GM23338 (cell line): ENCODE data around the gene BRSK2. TPM values are rescaled to one million over a fixed set of nuclear protein-coding genes. Genes with fewer than 3 reads are reported as not detected.

Experiments used
- ATAC-seq: fragments of 200-7000 bp; cut with Tn5 transposase; 3 replicates; pipeline ENCODE4 v1.9.1; 2020
- DNase-seq: peaks from one replicate; pipeline ENCODE4 v3.0.0-alpha.2; 2015; ENCODE audit warnings: low spot score
- H2AFZ ChIP-seq: fragments of 200-600 bp; sonication (generic); 2 replicates; pipeline ENCODE4 v1.8.0; 2016; ENCODE audit warnings: antibody characterized with exemption, mild to moderate bottlenecking, moderate library complexity
- H3F3A ChIP-seq: fragments of 200-600 bp; sonication (generic); replicated peaks from 2 replicates; pipeline ENCODE4 v1.8.0; 2017; ENCODE audit warnings: antibody characterized with exemption, mixed run types, low read depth
- H3K27ac ChIP-seq: fragments of 200-600 bp; sonication (generic); 2 replicates; pipeline ENCODE4 v1.6.1; 2016; ENCODE audit warnings: low read depth
- H3K27me3 ChIP-seq: fragments of 200-600 bp; sonication (generic); 2 replicates; pipeline ENCODE4 v1.8.0; 2016; ENCODE audit warnings: mild to moderate bottlenecking, mixed run types, moderate library complexity; ENCODE audit not compliant: insufficient read depth
- H3K36me3 ChIP-seq: fragments of 200-600 bp; sonication (generic); 2 replicates; pipeline ENCODE4 v1.8.0; 2016; ENCODE audit warnings: mild to moderate bottlenecking; ENCODE audit not compliant: insufficient read depth
- H3K4me1 ChIP-seq: fragments of 200-600 bp; sonication (generic); 2 replicates; pipeline ENCODE4 v1.8.0; 2016; ENCODE audit warnings: mild to moderate bottlenecking, moderate library complexity; ENCODE audit not compliant: insufficient read depth
- H3K4me2 ChIP-seq: fragments of 200-600 bp; sonication (generic); 2 replicates; pipeline ENCODE4 v1.7.1; 2017; ENCODE audit warnings: mixed run types
- H3K4me3 ChIP-seq: fragments of 200-600 bp; sonication (generic); 2 replicates; pipeline ENCODE4 v1.6.1; 2016; ENCODE audit warnings: mixed run types
- H3K79me2 ChIP-seq: fragments of 200-600 bp; sonication (generic); replicated peaks from 2 replicates; pipeline ENCODE4 v1.8.0; 2017; ENCODE audit warnings: mild to moderate bottlenecking; ENCODE audit not compliant: insufficient read depth
- H3K9me2 ChIP-seq: fragments of 200-600 bp; sonication (generic); 2 replicates; pipeline ENCODE4 v1.8.0; 2017; ENCODE audit not compliant: insufficient read depth
- H4K20me1 ChIP-seq: fragments of 200-600 bp; sonication (generic); replicated peaks from 2 replicates; pipeline ENCODE4 v1.8.0; 2017; ENCODE audit warnings: mild to moderate bottlenecking; ENCODE audit not compliant: insufficient read depth
- H3K27ac Mint-ChIP-seq: 2 replicates; pipeline ENCODE4 v1.8.0; 2020; ENCODE audit warnings: inconsistent platforms, mild to moderate bottlenecking, moderate library complexity, mixed read lengths
- H3K27me3 Mint-ChIP-seq: 3 replicates; pipeline ENCODE4 v1.8.0; 2022; ENCODE audit warnings: low read depth, mild to moderate bottlenecking, moderate library complexity, mixed read lengths, inconsistent platforms; ENCODE audit not compliant: insufficient read depth, poor library complexity
- H3K36me3 Mint-ChIP-seq: 3 replicates; pipeline ENCODE4 v1.8.0; 2021; ENCODE audit warnings: low read depth, mild to moderate bottlenecking, inconsistent platforms, moderate library complexity, mixed read lengths
- H3K4me1 Mint-ChIP-seq: 3 replicates; pipeline ENCODE4 v1.8.0; 2020; ENCODE audit warnings: mild to moderate bottlenecking, inconsistent platforms, mixed read lengths
- H3K4me3 Mint-ChIP-seq: 3 replicates; pipeline ENCODE4 v1.8.0; 2021; ENCODE audit warnings: moderate library complexity, mild to moderate bottlenecking, inconsistent platforms, mixed read lengths
- H3K9me3 Mint-ChIP-seq: 3 replicates; pipeline ENCODE4 v1.8.0; 2020; ENCODE audit warnings: moderate library complexity, mild to moderate bottlenecking, inconsistent platforms, mixed read lengths
- JUNB ChIP-seq: IDR thresholded peaks from one replicate; pipeline ENCODE4 v1.6.1; 2016; ENCODE audit warnings: antibody characterized with exemption; ENCODE audit not compliant: unreplicated experiment
- NANOG ChIP-seq: IDR thresholded peaks from 2 replicates; pipeline ENCODE4 v1.6.1; 2016; ENCODE audit warnings: antibody characterized with exemption, borderline replicate concordance
- POLR2AphosphoS5 ChIP-seq: IDR thresholded peaks from 2 replicates; pipeline ENCODE4 v1.6.1; 2016; ENCODE audit warnings: antibody characterized with exemption, low read depth
- STAT1 ChIP-seq: IDR thresholded peaks from one replicate; pipeline ENCODE4 v1.6.1; 2016; ENCODE audit warnings: antibody characterized with exemption; ENCODE audit not compliant: unreplicated experiment
- ZNF114 ChIP-seq: fragments of 250-450 bp; sonication (Bioruptor Pico); IDR thresholded peaks from 2 replicates; pipeline ENCODE4 v1.5.0; 2020; ENCODE audit warnings: mild to moderate bottlenecking, moderate library complexity
- ZNF331 ChIP-seq: fragments of 250-450 bp; sonication (Bioruptor Pico); IDR thresholded peaks from 2 replicates; pipeline ENCODE4 v1.5.0; 2020; ENCODE audit warnings: low read depth, mild to moderate bottlenecking, moderate library complexity
- polyA plus RNA-seq: library from polyadenylated mRNA; unstranded; fragments of >200 nt; fragmentation: Nextera tagmentation; extraction: Ambion mirVana; gene quantifications from 2 replicates; pipeline ENCODE4 v1.2.1, GENCODE V29; 2016
- total RNA-seq: library from RNA; depleted of rRNA; stranded (reverse); fragments of >200 nt; shearing (Covaris generic); gene quantifications from 2 replicates; pipeline ENCODE4 v1.2.3, GENCODE V29; 2014
- TF ChIP-seq, protein P1 (sequence below), 2 experiments: fragments of 200-600 bp in 1 of 2; sonication (generic) in 1 of 2; conservative IDR thresholded peaks; 2 replicates each; pipeline versions ENCODE4 v1.5.1 to v1.6.1; 2016 to 2017; ENCODE audit warnings: antibody characterized with exemption in 2 of 2, low read depth in 2 of 2, mild to moderate bottlenecking in 2 of 2, moderate library complexity in 1 of 2
- TF ChIP-seq, protein P2 (sequence below): IDR thresholded peaks from one replicate; pipeline ENCODE4 v1.6.1; 2018; ENCODE audit warnings: antibody characterized with exemption; ENCODE audit not compliant: unreplicated experiment

Gene BRSK2
- total and polyA plus RNA-seq, 2 experiments from 2014 or later: 7.2 to 20.3 TPM

DNA sequence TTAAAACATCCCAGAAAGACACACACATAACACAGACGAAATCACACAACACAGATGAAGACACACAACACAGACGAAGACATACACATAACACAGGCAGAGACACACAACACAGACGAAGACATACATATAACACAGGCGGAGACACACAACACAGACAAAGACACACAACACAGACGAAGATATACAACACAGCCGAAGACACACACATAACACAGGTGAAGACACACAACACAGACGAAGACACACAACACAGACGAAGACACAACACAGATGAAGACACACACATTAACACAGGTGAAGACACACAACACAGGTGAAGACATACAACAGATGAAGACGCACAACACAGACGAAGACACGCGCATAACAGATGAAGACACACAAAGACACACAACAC lies 101.6 kb downstream of the BRSK2 start (continued):
- TF ChIP-seq, protein P1, sequence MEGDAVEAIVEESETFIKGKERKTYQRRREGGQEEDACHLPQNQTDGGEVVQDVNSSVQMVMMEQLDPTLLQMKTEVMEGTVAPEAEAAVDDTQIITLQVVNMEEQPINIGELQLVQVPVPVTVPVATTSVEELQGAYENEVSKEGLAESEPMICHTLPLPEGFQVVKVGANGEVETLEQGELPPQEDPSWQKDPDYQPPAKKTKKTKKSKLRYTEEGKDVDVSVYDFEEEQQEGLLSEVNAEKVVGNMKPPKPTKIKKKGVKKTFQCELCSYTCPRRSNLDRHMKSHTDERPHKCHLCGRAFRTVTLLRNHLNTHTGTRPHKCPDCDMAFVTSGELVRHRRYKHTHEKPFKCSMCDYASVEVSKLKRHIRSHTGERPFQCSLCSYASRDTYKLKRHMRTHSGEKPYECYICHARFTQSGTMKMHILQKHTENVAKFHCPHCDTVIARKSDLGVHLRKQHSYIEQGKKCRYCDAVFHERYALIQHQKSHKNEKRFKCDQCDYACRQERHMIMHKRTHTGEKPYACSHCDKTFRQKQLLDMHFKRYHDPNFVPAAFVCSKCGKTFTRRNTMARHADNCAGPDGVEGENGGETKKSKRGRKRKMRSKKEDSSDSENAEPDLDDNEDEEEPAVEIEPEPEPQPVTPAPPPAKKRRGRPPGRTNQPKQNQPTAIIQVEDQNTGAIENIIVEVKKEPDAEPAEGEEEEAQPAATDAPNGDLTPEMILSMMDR (conservative IDR thresholded peaks at IDR 0.05; ENCODE audit: low read depth in 2 of 2): no peak
- no peak for TF ChIP-seq POLR2AphosphoS5
- TF ChIP-seq NANOG: no peak
- TF ChIP-seq ZNF114 (CRISPR knock-in tag): no peak
- TF ChIP-seq, protein P2, sequence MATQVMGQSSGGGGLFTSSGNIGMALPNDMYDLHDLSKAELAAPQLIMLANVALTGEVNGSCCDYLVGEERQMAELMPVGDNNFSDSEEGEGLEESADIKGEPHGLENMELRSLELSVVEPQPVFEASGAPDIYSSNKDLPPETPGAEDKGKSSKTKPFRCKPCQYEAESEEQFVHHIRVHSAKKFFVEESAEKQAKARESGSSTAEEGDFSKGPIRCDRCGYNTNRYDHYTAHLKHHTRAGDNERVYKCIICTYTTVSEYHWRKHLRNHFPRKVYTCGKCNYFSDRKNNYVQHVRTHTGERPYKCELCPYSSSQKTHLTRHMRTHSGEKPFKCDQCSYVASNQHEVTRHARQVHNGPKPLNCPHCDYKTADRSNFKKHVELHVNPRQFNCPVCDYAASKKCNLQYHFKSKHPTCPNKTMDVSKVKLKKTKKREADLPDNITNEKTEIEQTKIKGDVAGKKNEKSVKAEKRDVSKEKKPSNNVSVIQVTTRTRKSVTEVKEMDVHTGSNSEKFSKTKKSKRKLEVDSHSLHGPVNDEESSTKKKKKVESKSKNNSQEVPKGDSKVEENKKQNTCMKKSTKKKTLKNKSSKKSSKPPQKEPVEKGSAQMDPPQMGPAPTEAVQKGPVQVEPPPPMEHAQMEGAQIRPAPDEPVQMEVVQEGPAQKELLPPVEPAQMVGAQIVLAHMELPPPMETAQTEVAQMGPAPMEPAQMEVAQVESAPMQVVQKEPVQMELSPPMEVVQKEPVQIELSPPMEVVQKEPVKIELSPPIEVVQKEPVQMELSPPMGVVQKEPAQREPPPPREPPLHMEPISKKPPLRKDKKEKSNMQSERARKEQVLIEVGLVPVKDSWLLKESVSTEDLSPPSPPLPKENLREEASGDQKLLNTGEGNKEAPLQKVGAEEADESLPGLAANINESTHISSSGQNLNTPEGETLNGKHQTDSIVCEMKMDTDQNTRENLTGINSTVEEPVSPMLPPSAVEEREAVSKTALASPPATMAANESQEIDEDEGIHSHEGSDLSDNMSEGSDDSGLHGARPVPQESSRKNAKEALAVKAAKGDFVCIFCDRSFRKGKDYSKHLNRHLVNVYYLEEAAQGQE: no peak
- no peak for TF ChIP-seq JUNB
- TF ChIP-seq STAT1: no peak

DNA sequence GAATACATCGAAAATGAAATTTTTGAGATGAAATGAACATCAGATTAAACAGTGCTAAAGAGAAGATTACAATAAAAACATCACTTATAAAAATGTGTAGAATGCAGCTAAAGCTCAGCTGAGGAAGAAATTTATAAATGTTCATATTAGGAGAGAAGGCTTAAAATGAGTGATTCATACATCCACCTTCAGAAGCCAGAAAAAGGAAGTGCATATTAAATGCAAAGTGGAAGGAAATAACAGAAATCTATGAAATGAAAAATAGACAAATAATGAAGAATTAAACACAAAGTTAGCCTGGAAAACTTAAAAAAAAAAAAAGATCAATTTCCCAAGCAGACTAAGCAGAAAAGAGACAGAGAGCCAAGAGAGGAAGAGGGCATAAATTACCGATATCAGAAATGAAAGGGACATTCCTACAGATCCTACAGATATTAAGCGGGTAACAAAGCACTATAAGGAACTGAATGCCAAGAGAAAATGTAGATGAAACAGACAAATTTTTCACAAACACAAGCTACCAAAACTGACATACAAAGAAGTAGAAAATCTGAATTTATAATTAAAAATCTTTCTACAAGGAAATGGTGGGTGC lies 104.0 kb downstream of the BRSK2 start:
- Histone ChIP-seq H3K27me3 (no peaks in the 10 kb centered on the region), H3K4me1 (no peaks in the 10 kb centered on the region), H3K4me3 (no peak overlapping the region), H2AFZ (no peak overlapping the region), H3K36me3 (no peaks in the 10 kb centered on the region), H3K27ac (no peak overlapping the region), H3K79me2 (peaks cover 74% of the 10 kb centered on the region), H3K4me2 (no peak overlapping the region), H4K20me1 (peaks cover 16% of the 10 kb centered on the region), H3F3A (no peaks in the 10 kb centered on the region), H3K9me2 (no peaks in the 10 kb centered on the region)
- no peak for TF ChIP-seq NANOG
- DNase-seq (no peak), ATAC-seq (no peak)
- H3K27me3 Mint-ChIP-seq: peaks cover 4% of the 10 kb centered on the region
- H3K36me3 Mint-ChIP-seq: peaks cover under 1% of the 10 kb centered on the region; the same call in 2 of the 3 replicates
- peaks cover 4% of the 10 kb centered on the region; the same call in 1 of the 3 replicates for H3K9me3 Mint-ChIP-seq
- peaks cover 12% of the 10 kb centered on the region for H3K4me1 Mint-ChIP-seq
- no peak overlapping the region for H3K27ac Mint-ChIP-seq
- H3K4me3 Mint-ChIP-seq: no peak overlapping the region

DNA sequence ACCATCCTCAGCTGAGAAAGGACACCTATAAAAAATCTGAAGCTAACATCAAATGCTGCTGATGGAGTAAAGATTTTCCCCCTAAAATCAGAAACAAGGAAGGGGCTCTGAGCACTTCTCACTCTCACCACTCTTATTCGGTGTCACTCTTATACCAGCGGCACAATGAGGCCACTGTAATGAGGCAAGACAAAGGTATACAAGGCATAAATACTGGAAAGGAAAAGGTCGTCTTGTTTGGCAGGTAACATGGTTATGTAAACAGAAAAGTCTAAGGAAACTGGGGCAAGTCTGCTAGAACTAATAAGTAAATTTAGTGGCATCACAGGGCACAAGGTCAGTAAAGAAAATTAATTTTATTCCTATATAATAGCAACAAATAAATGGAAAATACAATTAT lies 104.9 kb downstream of the BRSK2 start:
- TF ChIP-seq ZNF331 (CRISPR knock-in tag): no peak
- no peaks in the 10 kb centered on the region for H3K27me3 ChIP-seq
- H3K9me2 ChIP-seq: no peaks in the 10 kb centered on the region
- H3K27ac Mint-ChIP-seq: no peak overlapping the region
- peaks cover 12% of the 10 kb centered on the region for H3K4me1 Mint-ChIP-seq
- H3K4me2 ChIP-seq: no peak overlapping the region
- no peak for ATAC-seq
- H3F3A ChIP-seq: no peaks in the 10 kb centered on the region
- peaks cover 5% of the 10 kb centered on the region for H3K36me3 Mint-ChIP-seq
- H3K4me3 Mint-ChIP-seq: no peak overlapping the region
- H3K36me3 ChIP-seq: no peaks in the 10 kb centered on the region
- no peaks in the 10 kb centered on the region for H3K4me1 ChIP-seq
- H3K27ac ChIP-seq: no peak overlapping the region
- no peak overlapping the region for H3K4me3 ChIP-seq
- H3K79me2 ChIP-seq: peaks cover 76% of the 10 kb centered on the region
- no peak for DNase-seq
- H3K27me3 Mint-ChIP-seq: peaks cover 4% of the 10 kb centered on the region
- peaks cover 16% of the 10 kb centered on the region for H4K20me1 ChIP-seq
- H2AFZ ChIP-seq: no peak overlapping the region
- peaks cover 8% of the 10 kb centered on the region; the same call in 2 of the 3 replicates for H3K9me3 Mint-ChIP-seq
